ENCODE data around the gene SAG.

DNA sequence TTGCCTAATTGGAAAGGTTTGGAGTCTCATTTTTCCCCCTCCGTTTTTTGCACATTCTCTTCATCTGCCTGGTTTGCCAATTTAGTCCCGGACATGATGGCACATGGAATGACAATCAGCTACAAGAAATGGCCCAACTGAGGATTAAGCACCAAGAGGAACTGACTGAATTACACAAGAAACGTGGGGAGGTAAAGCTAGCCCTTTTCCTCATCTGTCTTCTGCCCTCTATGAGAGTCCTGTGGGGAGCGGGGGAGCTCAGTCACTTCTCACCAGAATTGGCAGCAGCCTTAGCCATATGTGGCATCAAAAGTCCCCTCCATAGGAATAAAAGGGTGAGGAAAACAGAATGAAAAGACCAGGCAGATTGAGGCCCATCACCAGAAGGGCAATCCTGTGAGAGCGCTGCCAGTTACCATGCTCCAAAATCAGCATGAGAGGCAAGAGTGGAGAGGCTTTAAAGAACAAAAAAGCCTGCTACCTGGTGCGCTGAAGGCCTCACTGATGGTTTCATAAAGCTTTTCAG is 44.5 kb upstream of the SAG start:
- TF ChIP-seq, protein P1, sequence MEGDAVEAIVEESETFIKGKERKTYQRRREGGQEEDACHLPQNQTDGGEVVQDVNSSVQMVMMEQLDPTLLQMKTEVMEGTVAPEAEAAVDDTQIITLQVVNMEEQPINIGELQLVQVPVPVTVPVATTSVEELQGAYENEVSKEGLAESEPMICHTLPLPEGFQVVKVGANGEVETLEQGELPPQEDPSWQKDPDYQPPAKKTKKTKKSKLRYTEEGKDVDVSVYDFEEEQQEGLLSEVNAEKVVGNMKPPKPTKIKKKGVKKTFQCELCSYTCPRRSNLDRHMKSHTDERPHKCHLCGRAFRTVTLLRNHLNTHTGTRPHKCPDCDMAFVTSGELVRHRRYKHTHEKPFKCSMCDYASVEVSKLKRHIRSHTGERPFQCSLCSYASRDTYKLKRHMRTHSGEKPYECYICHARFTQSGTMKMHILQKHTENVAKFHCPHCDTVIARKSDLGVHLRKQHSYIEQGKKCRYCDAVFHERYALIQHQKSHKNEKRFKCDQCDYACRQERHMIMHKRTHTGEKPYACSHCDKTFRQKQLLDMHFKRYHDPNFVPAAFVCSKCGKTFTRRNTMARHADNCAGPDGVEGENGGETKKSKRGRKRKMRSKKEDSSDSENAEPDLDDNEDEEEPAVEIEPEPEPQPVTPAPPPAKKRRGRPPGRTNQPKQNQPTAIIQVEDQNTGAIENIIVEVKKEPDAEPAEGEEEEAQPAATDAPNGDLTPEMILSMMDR (IDR thresholded peaks at IDR 0.05), result no peak
- no peak for TF ChIP-seq ZFX (IDR thresholded peaks at IDR 0.05; ENCODE audit: borderline replicate concordance)

All from 22Rv1 (cell line).